GM19468 (cell line): Measurements from ENCODE around the gene HOXC10.

Source experiments
- ATAC-seq: cut with Tn5 transposase; IDR thresholded peaks from one replicate; pipeline ENCODE4 v1.9.1; 2021; ENCODE audit warnings: mild to moderate bottlenecking, moderate library complexity, moderate number of reproducible peaks; ENCODE audit not compliant: unreplicated experiment; ENCODE audit errors: extremely low read depth

The HOXC10 gene

DNA sequence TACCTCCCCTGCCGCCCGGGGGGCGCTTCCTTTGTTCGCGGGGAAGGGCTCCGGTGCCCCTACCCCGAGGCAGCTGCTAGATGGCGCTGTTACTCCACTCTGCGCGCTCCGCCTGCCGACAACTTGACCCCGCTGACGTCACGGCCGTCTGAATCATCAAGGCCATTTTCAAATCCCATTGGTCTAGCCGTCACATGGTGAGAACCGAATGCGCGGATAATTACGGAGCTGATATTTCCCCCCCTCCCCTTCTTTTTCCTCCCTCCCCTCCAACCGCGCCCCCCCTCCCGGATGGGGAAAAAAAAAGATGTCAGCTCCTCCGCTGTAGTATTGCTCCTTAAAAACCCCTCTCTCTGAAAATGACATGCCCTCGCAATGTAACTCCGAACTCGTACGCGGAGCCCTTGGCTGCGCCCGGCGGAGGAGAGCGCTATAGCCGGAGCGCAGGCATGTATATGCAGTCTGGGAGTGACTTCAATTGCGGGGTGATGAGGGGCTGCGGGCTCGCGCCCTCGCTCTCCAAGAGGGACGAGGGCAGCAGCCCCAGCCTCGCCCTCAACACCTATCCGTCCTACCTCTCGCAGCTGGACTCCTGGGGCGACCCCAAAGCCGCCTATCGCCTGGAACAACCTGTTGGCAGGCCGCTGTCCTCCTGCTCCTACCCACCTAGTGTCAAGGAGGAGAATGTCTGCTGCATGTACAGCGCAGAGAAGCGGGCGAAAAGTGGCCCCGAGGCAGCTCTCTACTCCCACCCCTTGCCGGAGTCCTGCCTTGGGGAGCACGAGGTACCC lies at the start of gene HOXC10:
TSS of gene HOXC10 (plus strand) at position 246 of the 791 bp plus-strand sequence. CDS start at position 360, 114 bp downstream.
- ATAC-seq: no peak

DNA sequence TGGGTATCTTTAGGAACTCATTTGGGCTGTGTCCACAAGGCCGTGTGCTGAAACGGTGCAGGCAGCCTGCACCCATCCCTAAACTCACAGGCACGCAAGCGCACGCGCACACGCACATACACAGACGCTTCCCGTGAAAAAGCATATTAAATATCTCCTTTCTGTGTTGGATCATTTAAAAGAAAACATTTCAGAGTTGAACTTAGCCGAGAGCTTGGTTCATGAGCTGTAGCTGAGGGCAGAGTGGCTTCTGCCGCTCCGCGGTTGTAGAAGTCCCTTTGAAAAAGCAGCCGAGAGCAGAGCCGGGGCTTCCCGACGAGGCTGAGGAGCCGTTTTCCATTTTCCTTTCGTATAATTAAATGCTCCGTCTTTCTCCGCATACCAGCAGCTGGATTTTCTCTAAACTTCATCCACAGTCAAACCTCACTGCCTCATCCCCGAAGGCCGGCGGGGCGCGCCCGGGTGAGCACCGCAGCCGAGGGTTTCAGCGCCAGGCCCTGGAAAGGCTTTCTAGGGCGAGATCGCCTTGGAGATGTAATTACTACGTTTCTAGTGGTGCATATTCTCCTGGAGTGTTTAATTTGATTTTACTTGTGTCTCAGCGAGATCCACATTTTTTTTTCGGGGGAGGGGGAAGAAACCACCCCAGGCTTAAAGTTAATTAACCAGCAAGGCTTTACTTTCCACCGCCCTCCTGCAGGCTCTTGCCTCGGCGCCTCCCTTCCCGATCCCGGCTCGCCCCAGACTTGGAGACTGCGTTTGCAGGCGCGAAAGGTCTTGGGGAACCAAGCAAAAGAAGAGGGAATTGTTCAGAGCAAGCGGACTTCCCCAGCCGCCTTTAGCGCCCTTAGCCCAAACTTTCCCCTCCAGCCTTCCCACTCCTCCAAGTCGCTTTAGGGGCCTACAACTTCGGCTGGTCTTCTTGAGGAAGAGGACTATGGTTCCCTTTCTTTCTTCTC lies 49.3 kb upstream of the HOXC10 start:
- ATAC-seq: no peak

DNA sequence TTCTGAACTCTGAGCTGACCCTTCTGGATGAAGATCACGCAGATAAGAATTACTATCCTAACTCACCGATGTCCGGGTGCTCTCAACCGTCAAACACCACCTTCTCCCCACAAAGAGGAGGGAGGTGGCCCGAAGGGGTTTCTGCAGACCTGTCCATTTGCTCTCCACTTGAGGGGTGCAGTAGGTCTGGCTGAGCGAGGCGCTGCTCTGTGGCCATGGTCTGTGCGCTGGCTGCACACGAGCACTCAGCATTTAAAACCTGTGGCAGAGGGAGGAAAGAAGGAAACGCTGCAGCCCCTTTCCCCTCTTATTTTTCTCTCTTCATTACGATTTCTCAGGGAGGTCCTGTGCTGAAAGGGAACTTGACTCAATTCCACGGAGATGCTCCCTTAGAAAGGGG lies 47.8 kb upstream of the HOXC10 start:
- ATAC-seq: no peak

DNA sequence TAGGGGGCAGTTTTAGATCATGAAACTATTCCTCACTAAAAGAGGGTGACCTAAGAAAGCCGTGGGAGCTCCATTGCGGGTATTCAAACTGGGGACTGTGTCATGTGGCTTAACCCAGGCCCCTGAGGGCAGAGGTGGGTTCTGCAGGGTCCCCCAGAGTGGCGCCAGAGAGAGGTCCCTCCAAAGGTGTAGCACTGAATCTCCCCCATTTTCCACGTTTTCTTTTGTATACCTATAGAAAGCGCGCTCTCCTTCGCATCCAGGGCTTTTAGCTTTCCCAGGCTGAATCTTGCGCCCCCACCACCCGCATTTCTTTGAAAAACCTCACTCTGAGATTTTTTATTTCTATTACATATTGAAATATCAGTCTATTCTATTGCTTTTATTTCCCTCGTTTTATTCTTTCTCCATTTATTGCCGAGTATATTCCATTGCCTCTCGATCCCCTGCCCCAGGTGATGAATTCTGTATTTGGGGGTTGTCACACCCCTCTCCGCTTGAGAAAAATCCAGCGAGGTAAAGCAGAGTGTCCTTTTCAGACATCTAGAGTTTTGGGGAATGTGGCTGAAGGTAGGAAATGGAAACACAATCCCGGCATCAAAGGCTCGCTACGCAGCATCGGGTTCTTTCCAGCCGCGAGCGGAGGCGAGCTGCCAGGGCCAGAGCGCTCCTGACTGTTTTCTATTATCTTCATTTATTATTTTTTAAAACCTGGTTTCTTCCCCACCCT lies 47.2 kb upstream of the HOXC10 start:
- ATAC-seq: no peak

DNA sequence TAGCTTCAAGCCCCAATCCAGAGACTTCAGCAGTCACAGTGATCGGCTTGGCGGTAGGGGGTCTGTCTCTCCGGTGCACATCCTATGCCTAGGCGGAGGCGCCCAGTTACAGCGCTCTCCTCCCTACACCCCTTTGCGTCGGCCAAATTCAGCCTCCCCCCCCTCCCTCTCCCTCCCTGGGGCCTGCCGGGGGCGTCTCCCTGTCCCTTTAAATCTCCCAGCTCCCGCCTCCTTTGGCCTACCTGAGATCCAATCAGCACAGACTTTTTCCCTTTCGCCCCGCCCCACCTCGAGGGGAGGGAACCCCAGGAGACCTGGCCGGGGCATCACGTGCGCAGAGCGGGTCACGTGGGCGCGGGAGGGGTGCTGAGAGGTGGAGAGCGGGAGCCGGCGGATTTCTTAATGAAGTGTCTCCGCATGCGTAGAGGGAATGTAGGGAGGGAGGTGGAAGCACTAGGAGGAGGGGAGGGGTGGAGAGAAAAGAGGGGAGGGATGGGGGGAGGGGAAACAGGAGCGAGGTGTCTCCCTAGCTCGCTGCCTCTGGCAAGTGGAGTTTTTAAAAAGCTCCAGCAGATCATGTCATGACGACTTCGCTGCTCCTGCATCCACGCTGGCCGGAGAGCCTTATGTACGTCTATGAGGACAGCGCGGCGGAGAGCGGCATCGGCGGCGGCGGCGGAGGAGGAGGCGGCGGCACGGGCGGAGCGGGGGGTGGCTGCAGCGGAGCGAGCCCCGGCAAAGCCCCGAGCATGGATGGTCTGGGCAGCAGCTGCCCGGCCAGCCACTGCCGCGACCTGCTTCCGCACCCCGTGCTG lies 46.4 kb upstream of the HOXC10 start, which contains the start of gene HOXC13:
TSS of gene HOXC13 (plus strand) at position 506 of the 815 bp plus-strand sequence. CDS start at position 582, 76 bp downstream.
- no peak for ATAC-seq

DNA sequence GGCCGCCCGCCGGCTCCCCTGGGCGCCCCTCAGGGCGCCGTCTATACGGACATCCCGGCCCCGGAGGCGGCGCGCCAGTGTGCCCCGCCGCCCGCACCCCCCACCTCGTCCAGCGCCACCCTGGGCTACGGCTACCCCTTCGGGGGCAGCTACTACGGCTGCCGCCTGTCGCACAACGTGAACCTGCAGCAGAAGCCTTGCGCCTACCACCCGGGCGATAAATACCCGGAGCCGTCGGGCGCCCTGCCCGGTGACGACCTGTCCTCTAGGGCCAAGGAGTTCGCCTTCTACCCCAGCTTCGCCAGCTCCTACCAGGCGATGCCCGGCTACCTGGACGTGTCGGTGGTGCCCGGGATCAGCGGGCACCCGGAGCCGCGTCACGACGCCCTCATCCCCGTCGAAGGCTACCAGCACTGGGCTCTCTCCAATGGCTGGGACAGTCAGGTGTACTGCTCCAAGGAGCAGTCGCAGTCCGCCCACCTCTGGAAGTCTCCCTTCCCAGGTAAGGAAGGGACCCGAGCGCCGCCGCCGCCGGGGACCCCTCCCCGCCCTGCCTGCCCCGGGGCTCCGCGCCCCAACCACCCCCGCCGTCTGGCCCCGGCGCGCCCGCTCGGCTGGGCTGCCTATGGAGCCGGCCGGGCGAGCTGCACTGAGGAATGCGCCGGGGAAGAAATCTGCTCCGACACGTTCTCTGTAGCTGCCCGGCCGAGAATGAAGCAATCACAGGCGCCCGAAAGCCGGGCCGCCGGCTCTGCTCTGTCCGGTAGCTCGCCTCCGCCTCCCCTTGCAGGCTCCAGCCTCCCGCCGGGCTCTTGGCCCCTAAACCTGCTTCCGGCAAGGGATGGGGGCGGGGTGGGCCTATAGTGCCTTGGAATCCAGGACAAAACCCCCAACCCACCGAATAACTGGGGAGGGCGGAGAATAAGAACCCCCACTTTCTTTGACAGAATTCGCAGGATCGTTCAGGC lies 45.5 kb upstream of the HOXC10 start:
- no peak for ATAC-seq

DNA sequence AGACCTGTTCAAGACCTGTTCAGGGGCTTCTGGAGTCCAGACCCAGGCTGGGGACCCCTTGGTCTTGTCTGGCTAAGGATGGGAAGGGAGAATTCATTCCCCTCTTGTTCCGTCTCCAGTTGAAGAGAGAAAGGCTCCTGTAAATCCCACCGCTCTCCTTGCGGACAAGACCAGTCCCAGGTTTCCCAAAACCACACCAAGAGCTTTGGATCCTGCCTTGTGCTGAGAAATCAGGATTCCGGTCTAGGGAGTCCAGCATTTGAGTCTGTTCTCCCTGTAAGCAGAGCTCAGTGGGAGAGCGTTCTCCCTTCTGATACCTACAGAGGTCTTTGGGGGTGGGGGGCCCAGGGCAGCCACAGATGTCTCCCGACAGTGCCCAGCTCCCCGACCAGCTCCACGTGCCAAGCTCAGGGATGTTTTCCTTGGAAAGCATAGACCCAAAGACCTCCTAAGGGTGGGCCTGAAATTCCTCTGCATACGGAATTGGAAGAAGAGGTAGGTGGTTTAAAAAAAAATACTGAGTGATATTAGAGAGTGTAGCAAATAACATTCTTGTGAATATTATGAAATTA lies 44.4 kb upstream of the HOXC10 start:
- ATAC-seq: no peak

DNA sequence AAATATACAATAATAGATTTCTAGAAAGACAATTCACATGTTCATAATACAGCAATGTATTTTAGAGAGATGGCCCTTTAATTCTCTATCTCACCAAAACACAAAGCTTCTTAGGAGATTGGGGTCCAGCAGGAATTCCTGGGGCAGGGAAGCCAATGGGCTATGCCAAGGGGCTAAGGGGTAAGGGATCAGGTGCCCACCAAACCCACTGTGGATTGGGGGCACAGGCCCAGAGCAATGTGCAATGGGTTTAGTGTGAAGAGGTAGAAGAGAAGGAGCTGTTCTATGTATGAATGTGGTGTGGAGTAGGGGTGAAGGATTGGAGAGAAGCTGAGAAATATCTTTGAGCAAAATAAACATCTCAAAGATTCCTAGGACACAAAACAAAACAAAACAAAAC lies 43.8 kb upstream of the HOXC10 start:
- ATAC-seq: no peak

DNA sequence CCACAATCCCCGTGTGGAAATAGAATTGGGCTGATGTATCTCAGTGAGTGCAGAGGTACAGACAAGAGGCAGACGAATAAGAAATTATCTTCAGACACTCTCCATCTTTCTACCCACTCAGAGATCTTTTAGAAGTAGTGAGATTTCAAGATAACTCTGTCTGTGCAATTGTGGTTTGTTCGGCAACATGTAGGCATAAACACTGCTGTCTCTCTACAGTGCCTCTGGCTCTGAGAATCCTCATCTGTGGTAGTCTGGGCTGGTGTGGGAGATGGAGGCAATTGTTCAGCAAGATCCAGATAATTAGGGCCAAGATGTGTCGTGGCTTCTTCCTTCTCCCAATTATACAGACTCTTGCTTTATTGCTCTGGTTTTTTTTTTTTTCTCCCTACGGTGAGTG lies 43.2 kb upstream of the HOXC10 start:
- no peak for ATAC-seq

DNA sequence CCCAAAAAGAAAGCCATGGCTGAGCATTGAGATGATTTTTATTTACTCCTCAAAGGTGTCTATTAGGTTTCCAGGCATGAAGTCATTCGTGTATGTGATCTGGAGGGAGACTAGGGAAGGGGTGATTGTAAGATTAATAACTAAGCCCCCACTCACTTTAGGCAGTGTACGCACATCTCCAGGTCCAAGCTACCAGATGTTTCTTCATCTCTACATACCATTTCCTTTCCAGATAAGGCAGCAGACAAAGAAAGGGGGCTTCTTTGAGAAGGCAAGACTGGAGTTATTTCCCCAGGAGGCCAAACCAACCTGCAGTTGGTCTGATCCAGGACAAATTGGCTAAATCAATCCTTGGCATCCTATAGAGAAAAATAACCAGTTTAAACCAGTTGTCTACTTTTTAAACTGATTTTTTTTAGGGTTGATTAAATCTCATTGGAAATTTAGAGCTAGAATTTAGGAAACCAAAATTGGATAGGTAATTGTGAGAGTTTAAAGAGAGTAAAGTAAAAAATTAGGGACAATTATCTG lies 42.4 kb upstream of the HOXC10 start:
- ATAC-seq: no peak

DNA sequence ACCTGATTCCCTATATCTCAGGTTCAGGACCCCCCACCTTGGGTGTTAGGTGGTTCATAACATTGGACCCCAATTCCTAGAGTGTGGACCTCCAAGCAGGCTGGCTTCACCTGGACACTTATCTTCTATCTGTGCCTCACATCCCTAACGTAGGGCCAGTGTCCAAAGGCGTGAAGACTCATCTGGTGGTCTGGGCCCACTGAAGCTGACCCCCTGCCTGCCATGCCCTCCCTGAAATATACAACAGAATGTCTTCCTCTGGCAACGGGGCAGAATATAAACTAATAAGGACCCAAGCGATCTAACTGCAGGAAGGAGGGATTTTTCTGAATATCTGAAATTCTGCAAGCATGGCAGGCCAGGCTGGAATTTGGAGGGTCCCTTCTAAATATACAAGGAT lies 40.7 kb upstream of the HOXC10 start:
- no peak for ATAC-seq

DNA sequence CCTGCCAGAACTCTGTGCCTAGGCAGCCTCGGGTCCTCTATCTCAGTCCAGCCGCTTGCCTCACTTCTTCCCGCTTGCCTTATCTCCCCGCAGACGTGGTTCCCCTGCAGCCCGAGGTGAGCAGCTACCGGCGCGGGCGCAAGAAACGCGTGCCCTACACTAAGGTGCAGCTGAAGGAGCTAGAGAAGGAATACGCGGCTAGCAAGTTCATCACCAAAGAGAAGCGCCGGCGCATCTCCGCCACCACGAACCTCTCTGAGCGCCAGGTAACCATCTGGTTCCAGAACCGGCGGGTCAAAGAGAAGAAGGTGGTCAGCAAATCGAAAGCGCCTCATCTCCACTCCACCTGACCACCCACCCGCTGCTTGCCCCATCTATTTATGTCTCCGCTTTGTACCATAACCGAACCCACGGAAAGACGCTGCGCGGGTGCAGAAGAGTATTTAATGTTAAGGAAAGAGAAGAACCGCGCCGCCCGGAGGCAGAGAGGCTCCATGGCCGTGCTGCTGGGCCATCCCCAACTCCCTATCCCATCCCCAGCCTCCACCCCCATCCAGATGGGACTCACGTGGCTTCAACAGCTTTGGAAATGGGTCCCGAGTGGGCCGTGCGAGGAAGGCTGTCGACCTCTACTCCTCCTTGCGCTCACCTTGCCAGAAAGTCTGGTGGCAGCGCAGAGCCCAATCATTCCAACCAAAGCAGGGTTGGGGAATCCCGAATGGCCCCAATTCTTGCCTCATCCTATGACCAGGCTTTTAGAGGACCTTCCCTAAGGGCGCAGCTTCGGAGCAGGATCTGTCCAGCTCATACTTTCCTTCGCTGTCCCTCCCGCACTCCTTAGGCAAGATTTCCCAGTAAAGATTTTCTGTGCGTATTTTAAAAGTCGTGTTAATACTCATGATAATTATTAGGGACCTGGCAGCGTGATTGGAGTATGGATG lies 39.8 kb upstream of the HOXC10 start:
- ATAC-seq: no peak

DNA sequence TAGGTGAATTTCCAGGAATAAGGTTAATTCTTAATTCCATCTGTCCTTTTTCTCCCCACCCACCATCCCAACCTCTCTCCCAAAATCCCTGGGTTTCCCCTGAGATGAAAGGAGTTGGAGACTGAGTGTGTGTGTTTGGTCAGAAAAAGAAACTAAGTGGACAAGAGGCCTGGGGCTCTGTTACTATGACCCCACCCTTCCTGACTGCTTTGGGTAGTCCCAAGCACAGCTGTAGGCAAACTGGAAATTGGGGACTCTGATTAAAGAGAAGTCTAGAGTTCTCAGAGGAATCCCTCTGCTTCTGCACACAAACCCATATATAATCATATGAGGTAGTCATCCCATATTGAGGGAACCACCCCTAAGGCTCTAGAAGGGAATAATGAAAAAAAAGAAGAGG lies 37.2 kb upstream of the HOXC10 start:
- no peak for ATAC-seq

DNA sequence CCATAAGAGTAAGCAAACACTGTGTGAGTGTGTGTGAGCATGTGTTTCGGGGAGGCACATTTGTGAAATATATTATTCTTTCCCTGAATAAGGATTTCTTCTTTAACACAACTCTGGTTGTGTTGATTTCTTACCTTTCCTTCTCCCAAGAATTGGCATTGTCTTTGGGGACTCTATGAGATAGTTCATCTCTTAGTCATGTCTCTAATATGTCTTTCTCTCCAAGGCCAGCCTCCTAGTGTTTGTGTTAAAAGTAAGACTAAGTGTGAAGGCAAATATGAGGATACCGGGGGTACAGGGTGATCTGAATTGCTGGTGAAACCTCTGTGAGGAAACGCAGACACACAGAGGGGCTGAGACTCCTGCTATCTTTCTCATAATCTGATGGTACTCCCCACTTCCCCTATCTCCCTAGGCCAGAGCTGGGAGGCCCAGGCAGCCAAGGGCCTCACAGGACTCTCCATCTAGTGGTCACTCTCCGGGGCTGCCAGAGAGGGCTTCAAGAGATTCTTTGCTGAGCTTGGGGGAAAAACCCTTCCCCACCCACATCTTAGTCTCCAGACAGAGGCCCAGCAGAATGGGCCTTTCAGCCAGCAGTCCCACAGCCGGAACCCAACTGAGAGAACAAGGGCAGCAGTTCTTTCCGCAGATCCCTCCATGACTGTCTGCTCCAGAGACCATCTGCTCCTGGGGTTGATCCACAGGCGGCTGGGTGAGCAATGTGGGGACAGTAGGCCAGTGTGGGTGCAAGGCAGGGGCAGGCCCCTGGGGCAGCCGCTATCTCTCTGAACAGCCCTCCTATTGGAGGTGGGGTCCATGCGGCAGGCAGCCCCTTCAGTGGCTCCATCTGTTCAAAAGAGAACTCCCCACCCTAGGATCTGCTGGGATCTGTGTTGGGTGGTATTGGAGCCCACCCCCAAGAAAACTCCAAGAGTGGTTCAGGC lies 36.0 kb upstream of the HOXC10 start:
- ATAC-seq: no peak

DNA sequence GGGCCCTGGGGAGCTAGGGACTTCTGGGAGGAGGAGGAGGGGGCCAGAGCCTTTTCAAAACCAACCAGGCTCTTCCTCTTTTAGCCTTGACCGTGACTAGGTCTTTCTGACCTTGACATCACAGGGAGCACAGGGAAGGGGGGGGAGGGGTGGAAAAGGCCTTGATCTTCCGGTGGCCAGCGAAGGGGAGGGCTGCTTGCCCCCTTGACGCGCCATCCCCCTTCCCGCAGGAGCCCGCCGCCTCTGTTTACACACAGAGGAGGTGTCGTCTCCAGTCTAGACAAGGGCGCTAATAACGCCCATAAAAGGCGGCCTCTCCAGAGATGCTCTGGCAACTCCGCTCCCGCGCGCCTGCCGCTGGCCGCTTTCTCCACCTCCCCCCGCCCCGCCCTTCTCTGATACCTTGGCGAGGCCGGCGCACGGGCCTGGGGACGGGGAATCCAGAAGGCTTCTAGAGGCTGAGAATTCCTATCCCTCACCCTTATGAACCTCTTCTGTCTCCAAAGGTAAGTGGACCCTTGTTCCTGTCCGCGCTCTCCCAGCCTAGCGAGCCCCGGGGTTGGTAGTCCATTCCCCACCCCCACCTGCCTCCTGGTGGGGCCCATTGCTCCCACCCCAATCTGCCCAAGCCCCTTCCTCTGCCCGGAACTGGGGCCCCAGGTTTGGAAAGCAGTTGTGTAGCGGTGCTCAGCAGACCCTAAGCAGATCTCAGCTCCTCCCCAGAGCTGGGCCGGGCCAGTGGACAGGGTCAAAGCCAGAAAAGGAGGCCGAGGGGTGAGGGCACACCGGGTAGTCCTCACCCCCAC lies 35.1 kb upstream of the HOXC10 start:
- ATAC-seq: no peak
